Measurements from ENCODE around the gene DPH1. TPM values are rescaled to one million over a fixed set of nuclear protein-coding genes. Genes with fewer than 3 reads are reported as not detected.
A peak's percentile ranks its signal among the peaks of the same experiment; 100 is the strongest.

DPH1 gene
- total and polyA plus RNA-seq, 7 experiments from 2014 or later, result 32.9 to 124 (median 85.9) TPM

DNA sequence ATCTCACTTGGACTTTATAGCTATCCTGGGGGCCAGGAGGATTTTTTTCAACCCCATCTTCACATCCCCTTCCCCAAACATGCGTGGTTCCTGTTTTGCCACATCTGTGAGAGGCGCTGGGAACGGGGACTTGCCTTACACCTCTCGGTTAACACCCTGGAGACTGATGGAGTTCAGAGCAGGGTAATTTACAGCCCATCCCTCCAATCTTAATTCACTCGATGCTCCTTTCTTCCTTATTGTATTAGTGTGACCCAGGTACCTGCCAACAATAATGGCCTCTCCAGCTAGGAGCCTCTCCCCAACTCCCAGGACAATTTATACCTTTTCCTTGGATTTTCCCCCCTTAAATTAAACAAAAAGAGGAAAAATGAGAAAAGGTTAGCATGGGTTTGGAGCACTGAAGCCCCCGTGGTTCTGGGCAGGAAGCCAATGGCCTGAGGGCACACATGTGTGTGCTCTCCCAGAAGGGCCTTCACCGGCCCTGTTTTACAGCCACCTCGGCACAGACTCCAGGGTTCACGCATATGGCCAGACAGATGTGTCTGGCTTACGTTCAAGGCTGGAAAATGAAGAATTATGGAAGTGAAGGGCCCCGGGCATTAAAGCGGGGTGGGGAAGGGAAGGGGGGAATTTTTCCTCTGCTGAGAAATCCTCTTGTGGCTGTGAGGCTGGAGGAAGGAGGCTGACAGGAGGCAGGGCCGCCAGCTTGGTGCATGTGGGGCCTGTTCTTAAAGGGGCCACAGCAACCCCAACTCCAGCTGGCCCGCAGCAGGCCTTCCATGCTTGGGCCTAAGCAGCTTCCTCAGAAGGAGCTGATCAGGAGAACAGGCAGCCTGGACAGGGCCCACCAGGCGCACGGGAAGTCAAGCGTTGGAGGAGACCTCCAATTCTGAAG, 46.4 kb downstream of the DPH1 start:
- H3K27ac ChIP-seq (ENCODE audit: low read depth, low read length), result no peak overlapping the region
- peaks cover 5 to 69% (median 13%) of the 10 kb centered on the region in 3 experiments for H3K36me3 ChIP-seq (ENCODE audit: control insufficient read depth in 2 of 3, insufficient read depth in 3 of 3, low read length in 3 of 3)
- H3K4me3 ChIP-seq (ENCODE audit: low read length), result no peak overlapping the region
- no peaks in the 10 kb centered on the region for H3K27me3 ChIP-seq (ENCODE audit: control insufficient read depth in 2 of 2, insufficient read depth in 2 of 2, low read length in 2 of 2)
- DNase-seq (no peak), ATAC-seq (no peak)
- intact Hi-C loops (cut with micrococcal nuclease), result no loop called here
- Mint-ChIP-seq H3K4me3 (no peak overlapping the region), H3K27ac (no peak overlapping the region), H3K4me1 (peaks cover 0 to 37% (median 0%) of the 10 kb centered on the region in 7 donors), H3K27me3 (no peaks in the 10 kb centered on the region), H3K9me3 (peaks cover 0 to 2% (median 0%) of the 10 kb centered on the region in 11 donors), H3K36me3 (peaks cover 24 to 72% (median 47%) of the 10 kb centered on the region in 5 donors)
- CTCF ChIA-PET, result interaction anchor here (1.2 kb wide), 1 partner anchor 14 kb away, joined by 3 read pairs; no protein-coding TSS in a partner anchor
- no peaks in the 10 kb centered on the region for H3K4me1 ChIP-seq (ENCODE audit: control insufficient read depth in 2 of 2, insufficient read depth in 2 of 2, low read length in 2 of 2)
- POLR2A ChIA-PET, result no interaction called here
- no peaks in the 10 kb centered on the region for H3K9me3 ChIP-seq (ENCODE audit: control insufficient read depth in 2 of 3, low read length in 3 of 3)

GRCh38 chr17:2077040-2077439, 47.1 kb downstream of the DPH1 start:
- ATAC-seq, result no peak
- Mint-ChIP-seq H3K4me1 (peaks cover 0 to 38% (median 0%) of the 10 kb centered on the region in 7 donors), H3K27ac (peak overlapping the region in 1 of 9 donors; percentile 2), H3K4me3 (no peak overlapping the region), H3K27me3 (no peaks in the 10 kb centered on the region), H3K36me3 (peaks cover 27 to 72% (median 50%) of the 10 kb centered on the region in 5 donors), H3K9me3 (peaks cover 0 to 2% (median 0%) of the 10 kb centered on the region in 11 donors)
- Histone ChIP-seq H3K4me3 (ENCODE audit: low read length) (no peak overlapping the region), H3K27me3 (ENCODE audit: control insufficient read depth in 2 of 2, insufficient read depth in 2 of 2, low read length in 2 of 2) (no peaks in the 10 kb centered on the region), H3K4me1 (ENCODE audit: control insufficient read depth in 2 of 2, insufficient read depth in 2 of 2, low read length in 2 of 2) (no peaks in the 10 kb centered on the region), H3K27ac (ENCODE audit: low read depth, low read length) (no peak overlapping the region), H3K9me3 (ENCODE audit: control insufficient read depth in 2 of 3, low read length in 3 of 3) (no peaks in the 10 kb centered on the region), H3K36me3 (ENCODE audit: control insufficient read depth in 2 of 3, insufficient read depth in 3 of 3, low read length in 3 of 3) (peaks cover 5 to 69% (median 18%) of the 10 kb centered on the region in 3 experiments)
- ChIA-PET CTCF (no interaction called here), POLR2A (no interaction called here)
- DNase-seq, result no peak
- intact Hi-C loops (cut with micrococcal nuclease), result no loop called here

- H3K4me3 ChIP-seq (ENCODE audit: low read length), result no peak overlapping the region
- ATAC-seq (no peak), DNase-seq (no peak)
- Mint-ChIP-seq H3K27ac (peak overlapping the region in 2 of 9 donors; percentile 20), H3K4me1 (peaks cover 0 to 49% (median 4%) of the 10 kb centered on the region in 7 donors), H3K27me3 (no peaks in the 10 kb centered on the region), H3K4me3 (no peak overlapping the region), H3K9me3 (no peaks in the 10 kb centered on the region), H3K36me3 (peaks cover 33 to 85% (median 52%) of the 10 kb centered on the region in 5 donors)
- no peak overlapping the region for H3K27ac ChIP-seq (ENCODE audit: low read depth, low read length)
- ChIA-PET POLR2A (no interaction called here), CTCF (no interaction called here)
- H3K27me3 ChIP-seq (ENCODE audit: control insufficient read depth in 2 of 2, insufficient read depth in 2 of 2, low read length in 2 of 2), result no peaks in the 10 kb centered on the region
- H3K4me1 ChIP-seq (ENCODE audit: control insufficient read depth in 2 of 2, insufficient read depth in 2 of 2, low read length in 2 of 2), result no peaks in the 10 kb centered on the region
- intact Hi-C loops (cut with micrococcal nuclease), result no loop called here
- peaks cover 5 to 92% (median 11%) of the 10 kb centered on the region in 3 experiments for H3K36me3 ChIP-seq (ENCODE audit: control insufficient read depth in 2 of 3, insufficient read depth in 3 of 3, low read length in 3 of 3)
- H3K9me3 ChIP-seq (ENCODE audit: control insufficient read depth in 2 of 3, low read length in 3 of 3), result no peaks in the 10 kb centered on the region
Measured at GRCh38 chr17:2081564-2081963, 51.6 kb downstream of the DPH1 start.

DNA sequence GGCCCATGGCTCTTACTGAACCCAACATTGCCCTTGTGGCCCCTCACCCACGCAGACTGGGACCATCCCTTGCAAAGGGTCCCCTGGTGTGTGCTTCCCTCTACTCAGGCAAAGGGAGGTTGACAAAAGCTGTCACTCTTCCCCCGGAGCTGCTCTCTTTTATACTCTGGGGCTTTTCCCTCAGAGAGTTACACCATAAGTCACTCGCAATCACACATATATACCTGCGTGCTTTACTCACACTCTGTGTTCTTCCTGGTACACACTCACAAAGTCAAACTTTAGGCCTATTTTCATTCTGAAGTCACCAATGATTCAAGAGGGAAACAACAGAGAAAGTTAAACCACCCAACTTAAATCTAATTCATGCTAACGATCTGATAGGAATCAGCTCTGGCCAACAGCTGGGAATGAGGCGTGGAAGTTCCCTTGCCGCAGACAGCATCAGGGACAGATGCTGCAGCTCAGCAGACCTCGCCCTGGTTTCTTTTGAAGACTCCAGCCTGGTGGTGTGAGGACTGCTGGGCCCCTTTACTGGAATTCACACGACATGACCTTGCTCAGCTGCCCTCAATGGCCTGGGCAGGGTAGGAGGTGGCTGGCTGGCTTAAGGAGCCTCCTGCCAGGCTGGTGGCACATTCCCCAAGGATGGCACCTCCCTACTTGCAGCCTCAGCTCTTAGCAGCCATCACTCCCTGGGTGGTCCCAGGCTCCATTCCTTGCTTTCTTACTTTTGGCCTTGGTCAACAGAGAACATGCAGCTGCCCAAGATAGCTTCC, 52.2 kb downstream of the DPH1 start:
- Mint-ChIP-seq H3K9me3 (no peaks in the 10 kb centered on the region), H3K4me3 (no peak overlapping the region), H3K4me1 (peaks cover 0 to 53% (median 10%) of the 10 kb centered on the region in 7 donors), H3K27me3 (no peaks in the 10 kb centered on the region), H3K36me3 (peaks cover 33 to 87% (median 52%) of the 10 kb centered on the region in 5 donors), H3K27ac (peak overlapping the region in 1 of 9 donors; percentile 20)
- no peak overlapping the region for H3K27ac ChIP-seq (ENCODE audit: low read depth, low read length)
- no peaks in the 10 kb centered on the region for H3K9me3 ChIP-seq (ENCODE audit: control insufficient read depth in 2 of 3, low read length in 3 of 3)
- no peaks in the 10 kb centered on the region for H3K27me3 ChIP-seq (ENCODE audit: control insufficient read depth in 2 of 2, insufficient read depth in 2 of 2, low read length in 2 of 2)
- H3K36me3 ChIP-seq (ENCODE audit: control insufficient read depth in 2 of 3, insufficient read depth in 3 of 3, low read length in 3 of 3), result peaks cover 5 to 87% (median 11%) of the 10 kb centered on the region in 3 experiments
- H3K4me1 ChIP-seq (ENCODE audit: control insufficient read depth in 2 of 2, insufficient read depth in 2 of 2, low read length in 2 of 2), result peaks cover under 1% of the 10 kb centered on the region in 2 donors
- ChIA-PET CTCF (interaction anchor here (0.5 to 1.0 kb wide), 2 partner anchors 28 to 430 kb away, joined by 3 to 4 read pairs; partner anchors contain the start of gene HIC1), POLR2A (interaction anchor here (0.6 kb wide), 1 partner anchor 185 kb away, joined by 3 read pairs; no protein-coding TSS in a partner anchor)
- DNase-seq (no peak), ATAC-seq (no peak)
- intact Hi-C loops (cut with micrococcal nuclease), result no loop called here
- no peak overlapping the region for H3K4me3 ChIP-seq (ENCODE audit: low read length)

- DNase-seq, result no peak
- H3K36me3 Mint-ChIP-seq, result peaks cover 28 to 75% (median 40%) of the 10 kb centered on the region in 5 donors
- Histone ChIP-seq H3K4me1 (ENCODE audit: control insufficient read depth in 2 of 2, insufficient read depth in 2 of 2, low read length in 2 of 2) (peaks cover 14 to 15% of the 10 kb centered on the region in 2 donors), H3K9me3 (ENCODE audit: control insufficient read depth in 2 of 3, low read length in 3 of 3) (no peaks in the 10 kb centered on the region), H3K27ac (ENCODE audit: low read depth, low read length) (no peak overlapping the region), H3K4me3 (ENCODE audit: low read length) (no peak overlapping the region), H3K36me3 (ENCODE audit: control insufficient read depth in 2 of 3, insufficient read depth in 3 of 3, low read length in 3 of 3) (peaks cover 5 to 73% (median 11%) of the 10 kb centered on the region in 3 experiments), H3K27me3 (ENCODE audit: control insufficient read depth in 2 of 2, insufficient read depth in 2 of 2, low read length in 2 of 2) (no peaks in the 10 kb centered on the region)
- intact Hi-C loops (cut with micrococcal nuclease), result no loop called here
- H3K4me1 Mint-ChIP-seq, result peaks cover 12 to 65% (median 24%) of the 10 kb centered on the region in 7 donors
- H3K27me3 Mint-ChIP-seq, result no peaks in the 10 kb centered on the region
- peak overlapping the region in 1 of 10 donors; percentile 23 for H3K4me3 Mint-ChIP-seq
- POLR2A ChIA-PET, result no interaction called here
- ATAC-seq, result peak; percentile 84
- H3K9me3 Mint-ChIP-seq, result no peaks in the 10 kb centered on the region
- CTCF ChIA-PET, result interaction anchor here (1.0 kb wide), 1 partner anchor 29 kb away, joined by 3 read pairs; the partner anchor contains the start of gene HIC1
- H3K27ac Mint-ChIP-seq, result peak overlapping the region in 3 of 9 donors; percentile 27 to 57 (median 40)
Measured at GRCh38 chr17:2083613-2084035, 53.7 kb downstream of the DPH1 start.

GRCh38 chr17:2084036-2084765, 54.2 kb downstream of the DPH1 start:
- CTCF ChIA-PET, result interaction anchor here (0.5 kb wide), 1 partner anchor 163 kb away, joined by 3 read pairs; no protein-coding TSS in a partner anchor
- Histone ChIP-seq H3K27ac (ENCODE audit: low read depth, low read length) (no peak overlapping the region), H3K9me3 (ENCODE audit: control insufficient read depth in 2 of 3, low read length in 3 of 3) (no peaks in the 10 kb centered on the region), H3K36me3 (ENCODE audit: control insufficient read depth in 2 of 3, insufficient read depth in 3 of 3, low read length in 3 of 3) (peaks cover 5 to 67% (median 11%) of the 10 kb centered on the region in 3 experiments), H3K4me1 (ENCODE audit: control insufficient read depth in 2 of 2, insufficient read depth in 2 of 2, low read length in 2 of 2) (peaks cover 20% of the 10 kb centered on the region in 2 donors), H3K27me3 (ENCODE audit: control insufficient read depth in 2 of 2, insufficient read depth in 2 of 2, low read length in 2 of 2) (no peaks in the 10 kb centered on the region), H3K4me3 (ENCODE audit: low read length) (no peak overlapping the region)
- ATAC-seq (no peak), DNase-seq (no peak)
- intact Hi-C loops (cut with micrococcal nuclease), result no loop called here
- Mint-ChIP-seq H3K4me3 (peak overlapping the region in 1 of 10 donors; percentile 6), H3K36me3 (peaks cover 24 to 69% (median 36%) of the 10 kb centered on the region in 5 donors), H3K27ac (peak overlapping the region in 4 of 9 donors; percentile 27 to 64 (median 47)), H3K4me1 (peaks cover 18 to 71% (median 30%) of the 10 kb centered on the region in 7 donors), H3K9me3 (no peaks in the 10 kb centered on the region), H3K27me3 (no peaks in the 10 kb centered on the region)
- POLR2A ChIA-PET, result no interaction called here

Data from naive thymus-derived CD4-positive, alpha-beta T cell (primary cell).